Suprapubic skin (tissue), 4 donors: Measurements from ENCODE around the gene NCAM1. TPM values are rescaled to one million over a fixed set of nuclear protein-coding genes. Genes with fewer than 3 reads are reported as not detected.

Source experiments
- DNase-seq, 2 donors: peaks; one replicate each; pipeline ENCODE4 v3.0.0-alpha.2; 2019; ENCODE audit warnings: low spot score in 2 of 2
- H3K27ac ChIP-seq: fragments of 200-600 bp; sonication (generic); one replicate; pipeline ENCODE4 v1.5.1; 2019
- H3K27me3 ChIP-seq: fragments of 200-600 bp; sonication (generic); one replicate; pipeline ENCODE4 v1.5.1; 2019
- H3K36me3 ChIP-seq: fragments of 200-600 bp; sonication (generic); one replicate; pipeline ENCODE4 v1.5.1; 2019
- H3K4me1 ChIP-seq: fragments of 200-600 bp; sonication (generic); one replicate; pipeline ENCODE4 v1.5.1; 2019
- H3K4me3 ChIP-seq: fragments of 200-600 bp; sonication (generic); one replicate; pipeline ENCODE4 v1.5.1; 2019; ENCODE audit warnings: mild to moderate bottlenecking
- H3K9me3 ChIP-seq: fragments of 200-600 bp; sonication (generic); one replicate; pipeline ENCODE4 v1.5.1; 2019
- EP300 ChIP-seq: sonication (generic); formaldehyde crosslinking; IDR thresholded peaks from one replicate; pipeline ENCODE4 v1.6.1; 2017; ENCODE audit warnings: antibody characterized with exemption
- POLR2A ChIP-seq, 2 donors: fragments of 450-650 bp; IDR thresholded peaks; one replicate each; pipeline ENCODE4 v1.6.1; 2017; ENCODE audit warnings: antibody characterized with exemption in 2 of 2, mild to moderate bottlenecking in 2 of 2, moderate library complexity in 2 of 2
- POLR2AphosphoS5 ChIP-seq, 3 donors: sonication (generic); formaldehyde crosslinking; IDR thresholded peaks; one replicate each; pipeline ENCODE4 v1.6.1; 2017; ENCODE audit warnings: antibody characterized with exemption in 3 of 3
- WGBS: methylation state at CpG from one replicate; pipeline ENCODE4 v1.1.5; 2018; 5-methylcytosine and 5-hydroxymethylcytosine counted together
- total RNA-seq, 4 donors: library from RNA; depleted of rRNA; stranded (reverse); fragments of >200 nt; gene quantifications; one replicate each; pipeline ENCODE4 v1.1.0, GENCODE V29; 2016
- TF ChIP-seq, protein P1 (sequence below), 2 donors: fragments of 200-600 bp in 1 of 2; fragments of 450-650 bp in 1 of 2; sonication (generic) in 1 of 2; IDR thresholded peaks; one replicate each; pipeline ENCODE4 v1.5.1; 2016 to 2019; ENCODE audit warnings: antibody characterized with exemption in 2 of 2, mild to moderate bottlenecking in 1 of 2, moderate library complexity in 1 of 2

Gene NCAM1
- total RNA-seq, 4 donors from 2014 or later = 0.98 to 3.3 (median 1.9) TPM

GRCh38 chr11:113304916-113305315 is 343.7 kb downstream of the NCAM1 start:
- no peak for DNase-seq
- Histone ChIP-seq H3K27ac (no peak overlapping the region), H3K9me3 (no peaks in the 10 kb centered on the region), H3K4me3 (no peak overlapping the region), H3K4me1 (no peaks in the 10 kb centered on the region), H3K36me3 (no peaks in the 10 kb centered on the region), H3K27me3 (no peaks in the 10 kb centered on the region)
- TF ChIP-seq POLR2A (IDR thresholded peaks at IDR 0.05) (no peak), POLR2AphosphoS5 (IDR thresholded peaks at IDR 0.05) (no peak), EP300 (no peak)
- TF ChIP-seq, protein P1, sequence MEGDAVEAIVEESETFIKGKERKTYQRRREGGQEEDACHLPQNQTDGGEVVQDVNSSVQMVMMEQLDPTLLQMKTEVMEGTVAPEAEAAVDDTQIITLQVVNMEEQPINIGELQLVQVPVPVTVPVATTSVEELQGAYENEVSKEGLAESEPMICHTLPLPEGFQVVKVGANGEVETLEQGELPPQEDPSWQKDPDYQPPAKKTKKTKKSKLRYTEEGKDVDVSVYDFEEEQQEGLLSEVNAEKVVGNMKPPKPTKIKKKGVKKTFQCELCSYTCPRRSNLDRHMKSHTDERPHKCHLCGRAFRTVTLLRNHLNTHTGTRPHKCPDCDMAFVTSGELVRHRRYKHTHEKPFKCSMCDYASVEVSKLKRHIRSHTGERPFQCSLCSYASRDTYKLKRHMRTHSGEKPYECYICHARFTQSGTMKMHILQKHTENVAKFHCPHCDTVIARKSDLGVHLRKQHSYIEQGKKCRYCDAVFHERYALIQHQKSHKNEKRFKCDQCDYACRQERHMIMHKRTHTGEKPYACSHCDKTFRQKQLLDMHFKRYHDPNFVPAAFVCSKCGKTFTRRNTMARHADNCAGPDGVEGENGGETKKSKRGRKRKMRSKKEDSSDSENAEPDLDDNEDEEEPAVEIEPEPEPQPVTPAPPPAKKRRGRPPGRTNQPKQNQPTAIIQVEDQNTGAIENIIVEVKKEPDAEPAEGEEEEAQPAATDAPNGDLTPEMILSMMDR (IDR thresholded peaks at IDR 0.05) = no peak

DNA sequence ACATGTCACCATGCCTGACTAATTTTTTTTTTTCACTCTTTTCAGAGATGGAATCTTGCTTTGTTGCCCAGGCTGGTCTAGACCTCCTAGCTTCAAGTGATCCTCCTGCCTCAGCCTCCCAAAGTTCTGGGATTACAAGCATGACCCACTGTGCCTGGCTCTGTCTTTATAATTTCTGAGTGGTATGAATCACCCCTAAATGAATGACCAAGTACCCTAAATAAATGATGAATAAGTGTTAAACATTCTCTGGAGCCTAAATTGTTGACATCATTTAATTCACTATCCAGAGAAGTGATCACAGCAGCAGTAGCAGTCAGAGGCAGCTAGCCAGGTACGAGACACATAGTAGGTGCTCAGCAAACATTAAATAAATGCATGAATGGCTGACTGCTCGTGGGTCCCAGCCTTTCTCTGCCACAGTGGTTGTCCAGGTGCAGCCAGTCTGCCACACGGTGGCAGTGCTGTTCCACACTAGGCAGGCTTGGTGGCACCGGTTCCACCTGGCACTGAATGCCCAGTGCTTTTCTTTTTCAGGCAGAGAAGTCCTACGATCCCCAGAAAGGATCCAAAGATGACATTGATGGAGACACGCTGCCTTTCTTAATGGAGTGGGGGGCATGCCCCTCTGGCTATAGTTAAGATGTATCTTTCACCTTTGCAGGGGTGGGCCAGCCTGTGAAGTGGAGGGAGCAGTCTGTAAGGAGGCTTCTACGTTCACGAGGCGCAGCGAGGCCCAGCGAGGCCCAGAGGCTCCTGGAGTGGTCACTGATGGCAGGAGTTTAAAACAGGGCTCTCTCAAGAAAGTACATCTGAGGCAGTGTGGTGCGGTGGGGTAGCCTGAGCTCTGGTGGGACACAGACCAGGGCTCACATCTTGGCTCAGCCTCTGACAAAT is 344.5 kb downstream of the NCAM1 start:
- no peaks in the 10 kb centered on the region for H3K4me1 ChIP-seq
- no peaks in the 10 kb centered on the region for H3K9me3 ChIP-seq
- peak; percentile 70 to 84 for DNase-seq
- TF ChIP-seq, protein P1 (IDR thresholded peaks at IDR 0.05) = peak; percentile 84 to 92
- TF ChIP-seq EP300 = no peak
- 48% methylated on average over 11 of the region's 12 CpGs for WGBS
- H3K4me3 ChIP-seq = no peak overlapping the region
- no peak overlapping the region for H3K27ac ChIP-seq
- H3K36me3 ChIP-seq = no peaks in the 10 kb centered on the region
- no peaks in the 10 kb centered on the region for H3K27me3 ChIP-seq

DNA sequence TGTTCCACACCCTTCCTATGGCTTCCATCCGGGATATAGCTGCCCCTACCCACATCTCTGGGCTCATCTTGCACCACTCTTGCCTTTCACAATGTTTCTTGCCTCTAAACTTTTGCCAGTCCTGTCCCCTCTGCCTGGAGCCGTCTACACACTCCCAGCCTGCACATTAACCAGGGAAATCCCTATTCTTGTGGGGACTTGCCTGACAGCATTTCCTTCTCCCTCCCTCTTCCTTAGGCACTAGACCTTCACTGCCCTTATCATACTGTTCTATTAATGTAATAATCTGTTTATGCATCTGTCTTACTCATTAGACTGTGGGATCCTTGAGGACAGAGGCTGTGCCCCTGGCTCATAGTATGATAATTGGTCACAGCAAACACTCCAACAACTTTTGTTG is 347.4 kb downstream of the NCAM1 start:
- 37% methylated on average over 2 of the region's 2 CpGs for WGBS
- Histone ChIP-seq H3K27ac (no peak overlapping the region), H3K4me3 (no peak overlapping the region), H3K9me3 (no peaks in the 10 kb centered on the region), H3K4me1 (peaks cover 2% of the 10 kb centered on the region), H3K36me3 (no peaks in the 10 kb centered on the region), H3K27me3 (no peaks in the 10 kb centered on the region)
- DNase-seq = no peak
- TF ChIP-seq POLR2A (IDR thresholded peaks at IDR 0.05) = no peak
- no peak for TF ChIP-seq POLR2AphosphoS5 (IDR thresholded peaks at IDR 0.05)
- TF ChIP-seq EP300 = no peak
- TF ChIP-seq, protein P1 (IDR thresholded peaks at IDR 0.05) = no peak

- Histone ChIP-seq H3K27me3 (no peaks in the 10 kb centered on the region), H3K36me3 (no peaks in the 10 kb centered on the region), H3K27ac (no peak overlapping the region), H3K9me3 (no peaks in the 10 kb centered on the region), H3K4me1 (peaks cover 22% of the 10 kb centered on the region), H3K4me3 (no peak overlapping the region)
- no peak for TF ChIP-seq EP300
- TF ChIP-seq POLR2AphosphoS5 (IDR thresholded peaks at IDR 0.05) = no peak
- TF ChIP-seq, protein P1 (IDR thresholded peaks at IDR 0.05) = no peak
- no peak for TF ChIP-seq POLR2A (IDR thresholded peaks at IDR 0.05)
- no peak for DNase-seq
- 75% methylated on average over 1 of the region's 1 CpG for WGBS
Observed at GRCh38 chr11:113311536-113311935, 350.3 kb downstream of the NCAM1 start.

- 74% methylated on average over 3 of the region's 3 CpGs for WGBS
- Histone ChIP-seq H3K27ac (no peak overlapping the region), H3K27me3 (no peaks in the 10 kb centered on the region), H3K36me3 (peaks cover 9% of the 10 kb centered on the region), H3K9me3 (no peaks in the 10 kb centered on the region), H3K4me3 (peak overlapping the region; percentile 72), H3K4me1 (peaks cover 31% of the 10 kb centered on the region)
- no peak for TF ChIP-seq EP300
- TF ChIP-seq POLR2AphosphoS5 (IDR thresholded peaks at IDR 0.05) = no peak
- no peak for TF ChIP-seq POLR2A (IDR thresholded peaks at IDR 0.05)
- TF ChIP-seq, protein P1 (IDR thresholded peaks at IDR 0.05) = no peak
- DNase-seq = no peak
Observed at GRCh38 chr11:113313601-113314000, 352.4 kb downstream of the NCAM1 start.
